Mucosa of rectum (tissue), 2 donors: ENCODE results near the gene GLRA3.

ENCODE experiments used
- H3K27ac ChIP-seq, 2 donors: one replicate each; pipeline ENCODE4 v1.7.0; 2013; ENCODE audit warnings: inconsistent platforms in 2 of 2, low read depth in 2 of 2, low read length in 2 of 2
- H3K27me3 ChIP-seq, 2 donors: one replicate each; pipeline ENCODE4 v1.7.0; 2013; ENCODE audit warnings: low read length in 2 of 2; ENCODE audit not compliant: control insufficient read depth in 2 of 2, insufficient read depth in 2 of 2
- H3K36me3 ChIP-seq, 2 donors: one replicate each; pipeline ENCODE4 v1.7.0; 2013; ENCODE audit warnings: low read length in 2 of 2; ENCODE audit not compliant: control insufficient read depth in 2 of 2, insufficient read depth in 2 of 2
- H3K4me1 ChIP-seq, 2 donors: one replicate each; pipeline ENCODE4 v1.7.0; 2013; ENCODE audit warnings: low read length in 2 of 2, mild to moderate bottlenecking in 1 of 2; ENCODE audit not compliant: control insufficient read depth in 2 of 2, insufficient read depth in 2 of 2
- H3K4me3 ChIP-seq, 2 donors: one replicate each; pipeline ENCODE4 v1.7.0; 2013; ENCODE audit warnings: low read length in 2 of 2
- H3K9ac ChIP-seq, 2 donors: one replicate each; pipeline ENCODE4 v1.7.0; 2013; ENCODE audit warnings: low read length in 2 of 2, low read depth in 1 of 2, mild to moderate bottlenecking in 1 of 2
- H3K9me3 ChIP-seq, 2 donors: one replicate each; pipeline ENCODE4 v1.7.0; 2013; ENCODE audit warnings: low read length in 2 of 2; ENCODE audit not compliant: control insufficient read depth in 2 of 2
- donor health status: healthy.
- donor health status: Normal muscosa, but diverticular disease.

GLRA3 gene

GRCh38 chr4:174593701-174594100 lies 235.3 kb downstream of the GLRA3 start:
- H3K27me3 ChIP-seq, result no peaks in the 10 kb centered on the region
- no peak overlapping the region for H3K27ac ChIP-seq
- H3K9me3 ChIP-seq, result no peaks in the 10 kb centered on the region
- H3K4me1 ChIP-seq, result no peaks in the 10 kb centered on the region
- no peak overlapping the region for H3K4me3 ChIP-seq
- H3K36me3 ChIP-seq, result no peaks in the 10 kb centered on the region
- no peak overlapping the region for H3K9ac ChIP-seq

GRCh38 chr4:174592985-174593335 lies 236.1 kb downstream of the GLRA3 start:
- Histone ChIP-seq H3K27ac (no peak overlapping the region), H3K36me3 (no peaks in the 10 kb centered on the region)

GRCh38 chr4:174592256-174592984 lies 236.6 kb downstream of the GLRA3 start:
- Histone ChIP-seq H3K27me3 (no peaks in the 10 kb centered on the region), H3K4me3 (no peak overlapping the region), H3K27ac (no peak overlapping the region), H3K9me3 (no peaks in the 10 kb centered on the region), H3K36me3 (no peaks in the 10 kb centered on the region), H3K4me1 (no peaks in the 10 kb centered on the region), H3K9ac (no peak overlapping the region)

More at GRCh38 chr4:174592985-174593335, 236.1 kb downstream of the GLRA3 start:
- Histone ChIP-seq H3K4me1 (no peaks in the 10 kb centered on the region), H3K4me3 (no peak overlapping the region), H3K27me3 (no peaks in the 10 kb centered on the region), H3K9ac (no peak overlapping the region), H3K9me3 (no peaks in the 10 kb centered on the region)

- H3K27me3 ChIP-seq, result no peaks in the 10 kb centered on the region
- no peaks in the 10 kb centered on the region for H3K4me1 ChIP-seq
- no peaks in the 10 kb centered on the region for H3K36me3 ChIP-seq
- no peak overlapping the region for H3K4me3 ChIP-seq
- H3K9me3 ChIP-seq, result no peaks in the 10 kb centered on the region
- no peak overlapping the region for H3K9ac ChIP-seq
- H3K27ac ChIP-seq, result no peak overlapping the region
Observed at GRCh38 chr4:174591243-174592021, 237.6 kb downstream of the GLRA3 start.

- no peak overlapping the region for H3K9ac ChIP-seq
- no peaks in the 10 kb centered on the region for H3K9me3 ChIP-seq
- no peak overlapping the region for H3K27ac ChIP-seq
- H3K4me3 ChIP-seq, result no peak overlapping the region
- no peaks in the 10 kb centered on the region for H3K4me1 ChIP-seq
- H3K27me3 ChIP-seq, result no peaks in the 10 kb centered on the region
- no peaks in the 10 kb centered on the region for H3K36me3 ChIP-seq
Observed at GRCh38 chr4:174590336-174590735, 238.7 kb downstream of the GLRA3 start.
